HUES6 (cell line): ENCODE data around the gene KBTBD2.
"Not testable (repeated sequence)": the region's sequence is repeated elsewhere in the genome, so short reads cannot be mapped to it uniquely, and the experiment has no call there.

Source experiments
- H3K27ac ChIP-seq: 2 replicates; pipeline ENCODE4 v1.7.0; 2013; ENCODE audit warnings: low read depth, mild to moderate bottlenecking, low read length, inconsistent platforms
- H3K27me3 ChIP-seq: 2 replicates; pipeline ENCODE4 v1.6.1; 2013; ENCODE audit warnings: low read length; ENCODE audit not compliant: control insufficient read depth, insufficient read depth
- H3K36me3 ChIP-seq: 2 replicates; pipeline ENCODE4 v1.6.1; 2013; ENCODE audit warnings: low read length; ENCODE audit not compliant: control insufficient read depth, insufficient read depth
- H3K4me1 ChIP-seq: 2 replicates; pipeline ENCODE4 v1.6.1; 2013; ENCODE audit warnings: low read length; ENCODE audit not compliant: control insufficient read depth, insufficient read depth
- H3K4me3 ChIP-seq: 2 replicates; pipeline ENCODE4 v1.5.1; 2013; ENCODE audit warnings: low read depth, low read length
- H3K9ac ChIP-seq: one replicate; pipeline ENCODE4 v1.6.1; 2013; ENCODE audit warnings: mild to moderate bottlenecking, low read length
- H3K9me3 ChIP-seq: 2 replicates; pipeline ENCODE4 v1.6.1; 2013; ENCODE audit warnings: low read depth, low read length; ENCODE audit not compliant: control insufficient read depth, insufficient read depth

Gene KBTBD2

DNA sequence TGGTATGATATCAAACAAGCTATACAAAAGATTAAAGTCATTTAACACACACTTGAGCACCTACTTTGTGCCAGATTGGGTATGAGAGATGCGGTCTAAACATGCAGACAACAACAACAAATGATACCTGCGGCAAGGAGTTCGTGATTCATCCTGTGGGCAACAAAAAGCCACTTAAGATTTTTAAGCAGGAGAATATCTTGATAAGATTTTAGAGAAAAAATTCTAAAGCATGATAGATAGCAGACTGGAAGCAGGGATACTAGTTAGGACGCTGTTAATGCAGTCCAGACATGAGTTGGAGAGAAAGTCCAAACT is 1.6 kb upstream of the KBTBD2 start:
- peaks cover 23% of the 10 kb centered on the region for H3K4me1 ChIP-seq
- peak overlapping the region; percentile 83 for H3K4me3 ChIP-seq
- no peaks in the 10 kb centered on the region for H3K36me3 ChIP-seq
- H3K27me3 ChIP-seq = no peaks in the 10 kb centered on the region; the same call in 1 of the 2 replicates
- H3K9me3 ChIP-seq = no peaks in the 10 kb centered on the region
- H3K9ac ChIP-seq = no peak overlapping the region
- peak overlapping the region; percentile 88; the same call in 1 of the 2 replicates for H3K27ac ChIP-seq

DNA sequence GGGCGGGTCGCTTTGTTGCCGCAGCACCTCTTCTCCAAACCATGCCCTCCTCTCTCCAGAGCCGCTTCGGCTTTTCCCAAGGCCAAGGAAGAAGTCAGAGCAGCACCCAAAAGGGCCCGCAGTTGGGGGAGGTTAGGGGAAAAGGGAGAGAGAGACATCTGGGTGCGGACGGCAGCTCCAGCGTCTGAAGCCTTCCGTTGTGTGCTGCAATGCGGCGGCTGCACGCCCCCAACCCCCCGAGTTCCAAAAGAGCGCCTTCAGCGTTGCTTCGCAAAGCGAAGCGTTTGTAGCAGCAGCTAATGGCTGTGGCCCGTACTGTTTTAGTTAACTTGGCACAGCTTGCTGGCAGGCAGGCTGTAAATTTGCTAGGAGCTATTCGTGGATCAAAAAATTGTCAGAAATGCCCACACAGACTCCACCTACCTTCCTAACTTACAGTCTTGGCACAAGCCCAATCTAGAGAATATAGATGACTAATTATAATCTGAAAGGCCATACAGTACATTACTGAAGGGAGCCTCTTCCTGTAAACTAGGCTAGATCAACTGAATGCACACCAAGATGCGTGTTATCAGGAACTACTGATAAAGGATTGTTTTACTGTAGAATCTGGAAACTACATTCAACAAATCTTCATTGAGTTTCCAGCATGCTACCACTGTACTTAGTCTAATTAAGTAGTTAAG is 1.1 kb upstream of the KBTBD2 start:
- Histone ChIP-seq H3K9ac (peak overlapping the region; percentile 85), H3K36me3 (no peaks in the 10 kb centered on the region), H3K9me3 (no peaks in the 10 kb centered on the region), H3K27ac (peak overlapping the region; percentile 88), H3K27me3 (no peaks in the 10 kb centered on the region), H3K4me3 (peak overlapping the region; percentile 83), H3K4me1 (peaks cover 23% of the 10 kb centered on the region)

DNA sequence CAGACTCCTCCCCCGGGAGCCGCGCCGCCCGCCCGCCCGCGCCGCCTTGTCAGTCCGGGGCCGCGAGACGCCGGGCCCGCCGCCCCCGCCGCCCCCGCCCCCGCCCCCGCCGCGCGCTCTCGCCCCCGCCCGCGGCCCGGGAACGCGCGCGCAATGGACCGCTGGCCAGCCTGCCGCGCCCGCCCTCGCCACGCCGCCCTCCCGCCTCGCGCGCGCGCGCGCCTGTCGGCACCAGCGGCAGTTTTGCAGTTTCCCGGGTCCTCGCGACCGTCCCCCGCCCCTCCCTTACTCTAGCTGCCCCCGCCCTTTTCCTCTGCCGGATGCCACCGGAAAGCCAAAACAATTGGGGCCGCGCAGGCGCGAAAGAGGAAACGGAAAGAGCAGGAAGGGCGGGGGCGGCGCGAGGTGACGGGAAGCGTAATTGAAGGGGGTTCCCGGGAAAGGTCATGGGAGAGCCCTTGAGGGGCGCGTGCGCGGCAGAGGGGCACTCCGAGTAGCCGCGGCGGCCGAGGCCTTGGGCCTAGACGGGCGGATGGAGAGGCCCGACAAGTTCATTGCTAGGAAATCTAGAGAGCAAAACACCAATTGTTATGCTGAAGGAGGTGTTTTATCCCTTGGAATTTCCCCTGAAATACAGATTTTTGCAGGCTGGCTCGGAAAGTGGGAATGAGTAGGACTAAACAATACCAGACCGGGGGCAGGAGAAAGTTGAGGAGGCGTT is 400 bp upstream of the KBTBD2 start:
- peak overlapping the region; percentile 83 for H3K4me3 ChIP-seq
- H3K4me1 ChIP-seq = peaks cover 23% of the 10 kb centered on the region
- H3K9me3 ChIP-seq = no peaks in the 10 kb centered on the region
- peak overlapping the region; percentile 88 for H3K27ac ChIP-seq
- H3K27me3 ChIP-seq = no peaks in the 10 kb centered on the region
- no peaks in the 10 kb centered on the region for H3K36me3 ChIP-seq
- H3K9ac ChIP-seq = peak overlapping the region; percentile 94

DNA sequence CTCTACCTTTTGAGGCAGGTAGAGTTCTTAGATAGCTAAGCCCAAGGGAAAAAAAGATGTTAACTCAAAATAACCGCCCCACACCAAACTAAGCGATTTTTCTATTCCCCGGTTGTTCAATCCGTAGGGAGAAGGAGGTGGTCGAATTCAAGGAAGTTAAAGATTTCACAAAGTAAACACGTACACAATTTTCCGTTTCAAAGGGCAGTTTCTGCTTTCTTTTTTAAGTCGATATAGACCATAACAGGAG is 842 bp downstream of the KBTBD2 start:
- H3K27ac ChIP-seq = peak overlapping the region; percentile 52; the same call in 1 of the 2 replicates
- H3K9me3 ChIP-seq = no peaks in the 10 kb centered on the region
- peak overlapping the region; percentile 83 for H3K4me3 ChIP-seq
- peaks cover 23% of the 10 kb centered on the region for H3K4me1 ChIP-seq
- H3K9ac ChIP-seq = peak overlapping the region; percentile 90
- no peaks in the 10 kb centered on the region for H3K36me3 ChIP-seq
- H3K27me3 ChIP-seq = no peaks in the 10 kb centered on the region

DNA sequence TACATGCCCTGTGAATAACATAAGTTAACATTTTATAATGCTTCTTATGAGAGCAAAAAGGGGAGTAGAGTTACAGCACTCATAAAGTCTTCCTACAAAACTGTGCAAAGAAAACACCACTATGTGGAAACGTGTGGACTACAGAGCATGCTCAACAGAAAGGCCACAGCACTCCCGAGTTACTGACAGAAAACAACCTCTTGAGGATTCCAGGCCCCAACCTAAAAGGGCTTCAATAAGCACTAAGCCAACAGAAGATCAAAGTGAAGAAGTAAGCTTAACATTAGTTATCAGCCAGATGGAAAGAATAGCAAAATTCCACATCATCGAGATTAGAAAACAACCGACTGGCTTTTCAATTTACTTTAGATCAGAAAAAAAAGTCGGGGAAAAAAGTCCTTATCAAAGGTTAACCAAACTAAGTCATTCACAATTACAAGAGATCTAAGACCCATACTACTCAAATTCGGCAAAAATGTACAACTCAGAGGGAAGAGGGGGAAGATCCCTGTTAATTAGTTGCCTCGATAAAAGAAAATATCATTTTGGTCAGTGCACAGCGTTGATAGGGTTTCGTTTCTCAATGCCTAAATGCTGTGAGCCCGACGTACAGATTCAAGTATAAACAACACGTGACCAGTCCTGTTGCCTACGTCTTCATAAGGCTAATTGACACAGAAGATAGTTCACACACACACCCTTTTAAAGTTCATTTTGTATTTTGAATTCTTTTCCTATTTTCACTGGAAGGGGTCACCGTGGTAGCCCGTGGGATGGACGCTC is 1.4 kb downstream of the KBTBD2 start:
- H3K4me3 ChIP-seq = peak overlapping the region; percentile 83
- H3K36me3 ChIP-seq = no peaks in the 10 kb centered on the region
- H3K27ac ChIP-seq = peak overlapping the region; percentile 52; the same call in 1 of the 2 replicates
- H3K4me1 ChIP-seq = peaks cover 23% of the 10 kb centered on the region
- H3K9me3 ChIP-seq = no peaks in the 10 kb centered on the region
- H3K27me3 ChIP-seq = no peaks in the 10 kb centered on the region
- peak overlapping the region; percentile 90 for H3K9ac ChIP-seq

DNA sequence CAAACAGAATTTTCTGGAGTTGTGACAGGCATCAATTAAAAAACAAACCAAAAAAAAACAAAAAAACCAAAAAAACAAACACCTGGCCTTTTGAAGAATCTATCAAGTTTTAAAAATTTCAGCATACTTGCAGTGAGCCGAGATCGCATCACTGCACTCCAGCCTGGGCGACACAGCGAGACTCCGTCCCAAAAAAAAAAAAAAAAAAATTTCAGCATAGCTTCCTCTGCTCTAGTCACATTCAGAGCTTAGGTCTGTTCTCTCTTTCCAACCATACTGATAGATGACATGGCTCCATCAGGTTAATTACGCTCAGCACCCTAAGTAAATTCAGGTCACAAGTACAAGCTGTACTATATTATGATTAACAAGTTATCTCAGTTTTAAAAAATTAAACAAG is 3.1 kb downstream of the KBTBD2 start:
- H3K9ac ChIP-seq = no peak overlapping the region
- H3K27me3 ChIP-seq = no peaks in the 10 kb centered on the region
- no peak overlapping the region for H3K4me3 ChIP-seq
- no peaks in the 10 kb centered on the region for H3K36me3 ChIP-seq
- H3K4me1 ChIP-seq = peaks cover 21% of the 10 kb centered on the region
- H3K9me3 ChIP-seq = no peaks in the 10 kb centered on the region
- no peak overlapping the region for H3K27ac ChIP-seq

DNA sequence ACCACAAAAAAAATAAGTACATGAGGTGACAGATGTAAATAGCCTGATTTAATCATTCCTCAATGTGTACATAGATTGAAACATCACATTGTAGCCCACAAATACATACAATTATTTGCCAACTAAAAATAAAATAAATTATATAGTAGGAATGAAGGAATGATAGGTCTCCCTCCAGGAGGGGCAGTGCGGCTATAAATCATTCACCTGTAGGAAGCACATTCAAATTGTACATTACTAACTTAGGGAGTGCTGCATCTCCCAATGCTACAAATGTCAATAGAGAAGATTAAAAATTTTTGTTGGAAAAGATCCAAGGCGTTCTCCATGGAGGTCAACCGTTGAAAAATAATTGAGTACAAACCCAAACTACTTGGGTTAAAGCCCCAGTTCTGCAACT is 4.2 kb downstream of the KBTBD2 start:
- Histone ChIP-seq H3K27me3 (no peaks in the 10 kb centered on the region), H3K36me3 (no peaks in the 10 kb centered on the region), H3K4me1 (peaks cover 10% of the 10 kb centered on the region; the same call in 1 of the 2 replicates), H3K27ac (no peak overlapping the region), H3K4me3 (no peak overlapping the region), H3K9me3 (no peaks in the 10 kb centered on the region), H3K9ac (no peak overlapping the region)

DNA sequence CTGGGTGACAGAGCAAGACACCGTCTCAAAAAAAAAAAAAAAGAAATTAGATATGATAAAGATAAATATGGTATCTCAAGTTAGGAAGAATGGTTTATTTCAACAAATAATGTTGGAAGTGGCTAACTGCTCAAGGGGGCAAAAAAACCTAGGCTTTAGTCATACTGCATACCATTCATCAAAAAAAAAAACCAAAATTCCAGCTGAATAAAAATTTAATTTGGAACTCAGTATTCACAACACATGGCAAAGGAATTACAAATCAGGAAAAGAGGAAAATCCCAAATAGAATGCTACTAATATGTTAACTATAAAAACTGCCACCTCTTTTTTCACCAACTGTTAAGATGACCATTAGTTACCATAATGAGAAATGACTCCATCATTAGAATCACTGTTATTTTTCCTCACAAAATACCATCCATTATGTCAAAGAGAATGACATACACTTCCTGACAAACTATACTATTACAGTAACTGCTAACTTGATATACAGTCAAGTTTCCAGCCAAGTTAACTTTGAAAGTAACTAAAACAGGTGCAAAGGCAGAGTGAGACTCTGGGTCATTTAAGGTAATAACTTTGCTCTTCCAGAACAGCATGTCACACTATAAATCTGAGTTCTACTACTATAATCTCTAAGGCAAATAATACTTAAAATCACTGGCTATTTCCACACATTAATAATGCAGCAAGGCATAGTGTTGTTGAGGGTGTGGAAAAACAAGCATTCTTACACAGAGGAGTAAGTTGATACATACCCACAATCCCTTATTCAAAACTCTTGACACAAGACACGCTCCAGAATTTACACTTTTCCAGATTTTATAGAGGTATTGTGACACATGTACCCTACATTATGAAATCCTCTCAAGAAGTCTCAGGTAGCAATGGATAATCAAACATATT is 10.2 kb downstream of the KBTBD2 start:
- Histone ChIP-seq H3K27ac (no peak overlapping the region), H3K9me3 (no peaks in the 10 kb centered on the region), H3K4me1 (peaks cover 3% of the 10 kb centered on the region; the same call in 1 of the 2 replicates)

DNA sequence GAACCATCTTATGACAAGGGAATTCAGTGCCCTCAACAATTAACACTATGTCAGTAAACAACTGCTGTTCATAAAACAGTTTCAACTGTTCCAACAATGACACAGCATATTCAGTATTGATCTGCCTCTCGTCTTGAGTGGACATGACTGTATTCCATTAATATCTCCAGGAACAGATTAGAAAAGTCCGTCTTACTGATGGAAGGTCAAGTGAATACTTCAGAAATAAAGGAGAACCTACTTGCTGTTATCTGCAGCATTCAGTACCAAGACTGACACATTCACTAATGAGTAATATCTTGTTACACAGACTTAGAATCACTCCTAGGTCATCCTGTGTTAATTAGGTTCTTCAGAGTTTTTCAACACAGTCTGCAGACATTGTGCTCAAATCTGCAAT is 12.1 kb downstream of the KBTBD2 start:
- no peaks in the 10 kb centered on the region for H3K27me3 ChIP-seq
- H3K4me1 ChIP-seq = peaks cover 3% of the 10 kb centered on the region; the same call in 1 of the 2 replicates
- no peaks in the 10 kb centered on the region for H3K9me3 ChIP-seq
- H3K27ac ChIP-seq = 0 out of 2 replicates have a peak overlapping the region, but pooled peaks have one; percentile 18
- no peak overlapping the region for H3K9ac ChIP-seq
- peaks cover 19% of the 10 kb centered on the region for H3K36me3 ChIP-seq
- H3K4me3 ChIP-seq = no peak overlapping the region

More for the DNA sequence above, 10.2 kb downstream of the KBTBD2 start:
- Histone ChIP-seq H3K27me3 (no peaks in the 10 kb centered on the region), H3K36me3 (peaks cover 7% of the 10 kb centered on the region), H3K9ac (no peak overlapping the region), H3K4me3 (no peak overlapping the region)

DNA sequence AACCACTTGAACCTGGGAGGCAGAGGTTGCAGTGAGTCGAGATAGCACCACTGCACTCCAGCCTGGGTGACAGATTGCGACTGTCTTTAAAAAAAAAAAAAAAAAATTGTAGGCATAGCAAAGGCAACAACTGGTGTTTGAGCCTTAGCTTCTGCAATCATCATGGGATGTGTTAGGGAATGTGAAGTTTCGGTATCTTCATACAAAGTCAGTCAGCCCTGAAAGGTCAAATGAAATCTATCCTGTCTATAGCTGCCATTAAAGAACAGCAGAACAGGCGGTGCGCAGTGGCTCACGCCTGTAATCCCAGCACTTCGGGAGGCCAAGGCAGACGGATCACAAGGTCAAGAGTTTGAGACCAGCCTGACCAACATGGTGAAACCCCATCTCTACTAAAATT is 13.5 kb downstream of the KBTBD2 start:
- peaks cover 31% of the 10 kb centered on the region for H3K36me3 ChIP-seq
- not testable (repeated sequence) for H3K9ac ChIP-seq, H3K4me1 ChIP-seq, H3K9me3 ChIP-seq, H3K4me3 ChIP-seq, H3K27me3 ChIP-seq, H3K27ac ChIP-seq
